H1 (cell line): ENCODE data around the gene SGMS1. TPM values are rescaled to one million over a fixed set of nuclear protein-coding genes. Genes with fewer than 3 reads are reported as not detected.

Source experiments
- CTCF ChIA-PET: fragments of 300-600 bp; sonication (Branson Sonifier 250); formaldehyde crosslinking; loops from one replicate; lab custom pipeline; 2021; ENCODE audit not compliant: partially characterized antibody; lab: Charles Lee
- POLR2A ChIA-PET: fragments of 300-600 bp; sonication (Branson Sonifier 250); formaldehyde crosslinking; loops from one replicate; lab custom pipeline; 2021; ENCODE audit warnings: inconsistent platforms; ENCODE audit not compliant: partially characterized antibody; lab: Charles Lee
- DNase-seq, 2 experiments: peaks; one replicate each; pipeline versions ENCODE4 v3.0.0 to v3.0.0-alpha.2; 2010 to 2022; ENCODE audit warnings: low spot score in 2 of 2, low read depth in 1 of 2, mixed read lengths in 1 of 2
- FAIRE-seq: peaks from 2 replicates; lab custom pipeline; 2011; peaks lifted over from hg19 to GRCh38; lab: Jason Lieb, UNC
- H2AFZ ChIP-seq: 2 replicates; pipeline ENCODE4 v1.8.1; 2012; ENCODE audit warnings: low read length, inconsistent platforms
- H2AK5ac ChIP-seq: 2 replicates; pipeline ENCODE4 v1.6.1; 2013; ENCODE audit warnings: low read depth, low read length
- H2BK120ac ChIP-seq: replicated peaks from 2 replicates; pipeline ENCODE3; 2013; ENCODE audit warnings: low read depth, low read length, inconsistent platforms
- H2BK12ac ChIP-seq: 2 replicates; pipeline ENCODE4 v1.6.1; 2013; ENCODE audit warnings: low read depth, low read length
- H2BK15ac ChIP-seq: 2 replicates; pipeline ENCODE4 v1.6.1; 2013; ENCODE audit warnings: low read length
- H2BK20ac ChIP-seq: 2 replicates; pipeline ENCODE4 v1.6.1; 2013; ENCODE audit warnings: low read length
- H2BK5ac ChIP-seq: 2 replicates; pipeline ENCODE4 v1.6.1; 2013; ENCODE audit warnings: low read depth, low read length
- H3K14ac ChIP-seq: 2 replicates; pipeline ENCODE4 v1.6.1; 2013; ENCODE audit warnings: inconsistent platforms; ENCODE audit not compliant: insufficient read length
- H3K18ac ChIP-seq: 2 replicates; pipeline ENCODE4 v1.6.1; 2013; ENCODE audit warnings: low read length; ENCODE audit errors: extremely low read depth
- H3K23ac ChIP-seq: 2 replicates; pipeline ENCODE4 v1.6.1; 2013; ENCODE audit warnings: inconsistent platforms; ENCODE audit not compliant: insufficient read length
- H3K23me2 ChIP-seq: 2 replicates; pipeline ENCODE4 v1.6.1; 2013; ENCODE audit warnings: low read depth, low read length
- H3K27ac ChIP-seq: 2 replicates; pipeline ENCODE4 v1.6.1; 2011; ENCODE audit warnings: low read depth, low read length, inconsistent platforms
- H3K27me3 ChIP-seq, 4 experiments: replicated peaks in 1 of 4; 1 replicate in 1 of 4; 2 replicates in 3 of 4; pipeline versions ENCODE4 v1.6.1 to v1.8.1; 2011 to 2013; ENCODE audit warnings: low read length in 3 of 4, mild to moderate bottlenecking in 3 of 4, inconsistent platforms in 2 of 4, mixed read lengths in 2 of 4, moderate library complexity in 1 of 4; ENCODE audit not compliant: control insufficient read depth in 3 of 4, insufficient read depth in 3 of 4; ENCODE audit errors: extremely low read depth in 1 of 4
- H3K36me3 ChIP-seq, 4 experiments: 2 replicates each; pipeline versions ENCODE4 v1.6.1 to v1.8.1; 2011 to 2013; ENCODE audit warnings: mild to moderate bottlenecking in 4 of 4, low read length in 3 of 4, moderate library complexity in 2 of 4, control low read depth in 1 of 4, inconsistent platforms in 1 of 4; ENCODE audit not compliant: insufficient read depth in 4 of 4, control insufficient read depth in 2 of 4
- H3K4ac ChIP-seq: replicated peaks from 2 replicates; pipeline ENCODE3; 2013; ENCODE audit warnings: low read length, low read depth, mixed read lengths, inconsistent platforms; ENCODE audit not compliant: insufficient read length
- H3K4me1 ChIP-seq, 4 experiments: replicated peaks in 1 of 4; 1 replicate in 1 of 4; 2 replicates in 3 of 4; pipeline versions ENCODE4 v1.6.1 to v1.8.1; 2011 to 2013; ENCODE audit warnings: low read length in 3 of 4, inconsistent platforms in 2 of 4, mixed read lengths in 1 of 4; ENCODE audit not compliant: insufficient read depth in 4 of 4, control insufficient read depth in 3 of 4
- H3K4me2 ChIP-seq, 2 experiments: 2 replicates each; pipeline versions ENCODE4 v1.6.1 to v1.8.1; 2011 to 2013; ENCODE audit warnings: low read depth in 2 of 2, low read length in 2 of 2, control low read depth in 1 of 2, inconsistent platforms in 1 of 2, mild to moderate bottlenecking in 1 of 2; ENCODE audit not compliant: insufficient read depth in 1 of 2
- H3K4me3 ChIP-seq, 4 experiments: fragments of 200-600, 300-600 bp in 1 of 4; sonication (generic), shearing (Covaris generic), sonication (Bioruptor Twin) in 1 of 4; 2 replicates each; pipeline versions ENCODE4 v1.5.1 to v1.8.1; 2011 to 2016; ENCODE audit warnings: low read length in 4 of 4, low read depth in 3 of 4, control low read depth in 2 of 4, inconsistent platforms in 2 of 4, mild to moderate bottlenecking in 2 of 4, mixed read lengths in 1 of 4, moderate library complexity in 1 of 4; ENCODE audit not compliant: insufficient read depth in 2 of 4; ENCODE audit errors: extremely low read depth in 1 of 4
- H3K56ac ChIP-seq: replicated peaks from 2 replicates; pipeline ENCODE3; 2013; ENCODE audit warnings: low read depth, mild to moderate bottlenecking, mixed read lengths, low read length, inconsistent platforms; ENCODE audit not compliant: insufficient read length
- H3K79me1 ChIP-seq: 2 replicates; pipeline ENCODE4 v1.6.1; 2013; ENCODE audit warnings: low read depth, low read length, control low read depth
- H3K79me2 ChIP-seq, 2 experiments: 2 replicates each; pipeline versions ENCODE4 v1.6.1 to v1.8.1; 2012 to 2013; ENCODE audit warnings: low read length in 2 of 2, mild to moderate bottlenecking in 2 of 2, inconsistent platforms in 1 of 2; ENCODE audit not compliant: insufficient read depth in 2 of 2, control insufficient read depth in 1 of 2
- H3K9ac ChIP-seq, 4 experiments: replicated peaks in 1 of 4; 1 replicate in 1 of 4; 2 replicates in 3 of 4; pipeline versions ENCODE4 v1.6.1 to v1.8.1; 2011 to 2013; ENCODE audit warnings: low read depth in 3 of 4, low read length in 3 of 4, control low read depth in 2 of 4, mild to moderate bottlenecking in 2 of 4, moderate library complexity in 2 of 4, inconsistent platforms in 1 of 4; ENCODE audit errors: extremely low read depth in 1 of 4
- H3K9me3 ChIP-seq, 2 experiments: 2 replicates each; pipeline versions ENCODE4 v1.6.1 to v1.8.1; 2012 to 2013; ENCODE audit warnings: mild to moderate bottlenecking in 2 of 2, moderate library complexity in 2 of 2, control low read depth in 1 of 2, inconsistent platforms in 1 of 2, low read depth in 1 of 2, low read length in 1 of 2, mixed read lengths in 1 of 2; ENCODE audit not compliant: insufficient read depth in 2 of 2
- H4K20me1 ChIP-seq, 2 experiments: replicated peaks in 1 of 2; 2 replicates each; pipeline versions ENCODE3 to v1.8.1; 2011 to 2013; ENCODE audit warnings: inconsistent platforms in 2 of 2, low read length in 2 of 2, mild to moderate bottlenecking in 1 of 2; ENCODE audit not compliant: insufficient read depth in 2 of 2, control insufficient read depth in 1 of 2
- H4K5ac ChIP-seq: 2 replicates; pipeline ENCODE4 v1.6.1; 2013; ENCODE audit warnings: low read length, low read depth, mixed read lengths, inconsistent platforms; ENCODE audit not compliant: insufficient read length
- H4K8ac ChIP-seq: 2 replicates; pipeline ENCODE4 v1.8.0; 2013; ENCODE audit warnings: mild to moderate bottlenecking, moderate library complexity, low read length, inconsistent platforms; ENCODE audit not compliant: insufficient read depth; ENCODE audit errors: extremely low read depth
- H4K91ac ChIP-seq: replicated peaks from 2 replicates; pipeline ENCODE3; 2013; ENCODE audit warnings: low read length, mixed read lengths, inconsistent platforms; ENCODE audit not compliant: insufficient read length
- BCL11A ChIP-seq, 2 experiments: IDR thresholded peaks; one replicate each; pipeline ENCODE4 v1.6.1; 2011; ENCODE audit warnings: low read depth in 2 of 2, low read length in 2 of 2, mild to moderate bottlenecking in 2 of 2
- CBX5 ChIP-seq: fragments of 300-800, 300-1000 bp; sonication (generic); IDR thresholded peaks from 2 replicates; pipeline ENCODE4 v1.7.1; 2016; ENCODE audit warnings: antibody characterized with exemption, low read length, low read depth
- CBX8 ChIP-seq: fragments of 300-800, 300-1000 bp; sonication (generic); IDR thresholded peaks from 2 replicates; pipeline ENCODE4 v1.7.1; 2016; ENCODE audit warnings: low read depth, low read length, borderline replicate concordance
- CTBP2 ChIP-seq: IDR thresholded peaks from 2 replicates; pipeline ENCODE4 v1.7.0; 2011; ENCODE audit warnings: borderline replicate concordance, mild to moderate bottlenecking, moderate library complexity, mixed read lengths, low read length; ENCODE audit not compliant: insufficient read depth, insufficient read length
- GABPA ChIP-seq: IDR thresholded peaks from 2 replicates; pipeline ENCODE4 v1.6.1; 2011; ENCODE audit warnings: mild to moderate bottlenecking, low read length, moderate library complexity, borderline replicate concordance; ENCODE audit not compliant: insufficient read depth
- JUN ChIP-seq: IDR thresholded peaks from 2 replicates; pipeline ENCODE4 v1.6.1; 2011; ENCODE audit warnings: low read depth, mild to moderate bottlenecking, improper control_type of control experiment, low read length
- KDM1A ChIP-seq: fragments of 200-600, 300-600 bp; sonication (generic); IDR thresholded peaks from 2 replicates; pipeline ENCODE4 v1.7.1; 2016; ENCODE audit warnings: mild to moderate bottlenecking, low read length, borderline replicate concordance
- POLR2A ChIP-seq, 2 experiments: IDR thresholded peaks; 1 replicate in 1 of 2; 2 replicates in 1 of 2; pipeline ENCODE4 v1.6.1; 2011; ENCODE audit warnings: low read depth in 2 of 2, low read length in 2 of 2, mild to moderate bottlenecking in 2 of 2; ENCODE audit errors: control extremely low read depth in 1 of 2
- SP4 ChIP-seq: IDR thresholded peaks from 2 replicates; pipeline ENCODE4 v1.6.1; 2012; ENCODE audit warnings: low read length, inconsistent platforms
- TAF1 ChIP-seq: IDR thresholded peaks from 2 replicates; pipeline ENCODE4 v1.6.1; 2011; ENCODE audit warnings: mild to moderate bottlenecking, low read depth, low read length
- TEAD4 ChIP-seq: IDR thresholded peaks from 2 replicates; pipeline ENCODE4 v1.6.1; 2012; ENCODE audit warnings: low read depth, low read length, inconsistent platforms, mixed read lengths
- WGBS, 2 experiments: shearing (Covaris generic) in 1 of 2; methylation state at CpG; one replicate each; pipeline versions ENCODE4 v1.1.6 to v1.1.7; 2013 to 2015; ENCODE audit warnings: low lambda C conversion rate in 2 of 2, mixed read lengths in 2 of 2, inconsistent platforms in 1 of 2, low coverage in 1 of 2, missing lambda C conversion rate in 1 of 2; ENCODE audit not compliant: insufficient replicate concordance in 2 of 2, insufficient coverage in 1 of 2, insufficient read length in 1 of 2; ENCODE audit errors: extremely low coverage in 1 of 2, missing lambda C conversion rate in 1 of 2; 5-methylcytosine and 5-hydroxymethylcytosine counted together
- polyA plus RNA-seq, 7 experiments: library from polyadenylated mRNA; depleted of rRNA in 3 of 7; stranded (reverse) in 5 of 7; unstranded in 2 of 7; fragments of >200 nt in 5 of 7; fragments of 200-250 nt in 2 of 7; gene quantifications; 1 replicate in 5 of 7; 2 replicates in 1 of 7; 4 replicates in 1 of 7; pipeline versions ENCODE4 v1.2.1 to v1.2.3, GENCODE V29; 2011 to 2013; ENCODE audit warnings: missing spikeins in 2 of 7, mixed read lengths in 2 of 7
- total RNA-seq: library from RNA; stranded (reverse); fragmentation: NEBNext Ultra II Directional; extraction: Animal tissue kit (Norgen Biotek cat#: 25700); gene quantifications from 2 replicates; pipeline ENCODE4 v1.2.1, GENCODE V29; 2021

Gene SGMS1
- total and polyA plus RNA-seq, 2 of the 8 experiments (the other 6 are each of a cell fraction or from before 2014, with no cell fraction given): 6.0 to 15.6 TPM

DNA sequence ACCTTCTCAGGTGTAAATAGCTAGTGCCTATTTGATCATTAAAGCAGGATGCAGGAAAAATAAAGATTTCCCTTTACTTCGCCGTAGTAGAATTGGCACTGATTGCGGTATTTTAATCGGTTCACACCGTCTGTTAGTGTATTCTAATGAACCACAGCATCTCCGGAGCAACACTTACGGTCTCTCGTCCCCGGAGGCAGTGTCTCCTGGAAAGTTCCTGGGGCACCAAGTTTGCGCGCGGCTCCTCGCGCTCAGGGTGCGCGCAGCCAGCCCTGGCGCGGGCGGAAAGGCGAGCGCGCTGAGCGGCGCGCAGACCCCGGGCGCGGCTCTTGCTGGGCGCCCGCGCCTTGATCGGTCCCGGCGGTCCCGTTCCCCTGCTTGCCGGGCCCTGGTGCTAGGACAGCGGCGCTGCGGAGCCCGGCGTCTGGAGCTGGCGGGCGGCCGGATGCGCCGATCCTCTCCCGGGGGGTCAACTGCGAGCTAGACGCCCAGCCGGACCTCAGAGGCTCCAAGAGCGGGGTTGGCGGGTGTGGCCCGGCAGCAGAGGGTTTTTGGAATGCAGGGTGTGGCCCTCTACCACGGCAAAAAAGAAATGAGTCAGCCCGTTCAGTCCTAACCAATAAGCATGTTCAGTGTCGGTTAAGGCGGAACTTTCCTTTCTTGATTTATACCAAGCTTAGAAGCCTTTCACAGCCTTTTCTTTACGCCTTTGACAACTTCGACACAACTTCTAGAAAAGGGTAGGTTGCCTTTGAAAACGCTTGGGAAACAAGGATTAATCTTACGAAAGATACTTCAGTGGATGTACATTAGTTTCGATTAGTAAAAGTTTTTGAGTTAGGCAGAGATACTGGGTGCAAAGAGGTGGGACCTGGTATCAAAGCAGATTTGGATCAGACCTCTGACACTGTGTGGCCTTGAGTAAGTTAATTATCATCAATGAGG is 205.6 kb downstream of the SGMS1 start:
- Histone ChIP-seq H2BK120ac (no peak overlapping the region), H2BK20ac (no peak overlapping the region), H3K9ac (peak overlapping the region in 2 of 4 experiments; percentile 2 to 28; a peak in 5 of 7 replicates), H3K27ac (no peak overlapping the region), H2BK5ac (no peak overlapping the region), H3K23ac (no peak overlapping the region), H3K9me3 (no peaks in the 10 kb centered on the region), H3K14ac (no peak overlapping the region), H2AK5ac (no peak overlapping the region), H3K79me1 (0 out of 2 replicates have a peak, but pooled peaks cover 1% of the 10 kb centered on the region), H3K36me3 (no peaks in the 10 kb centered on the region), H3K4me2 (peak overlapping the region; percentile 79 to 87), H3K4me3 (peak overlapping the region; percentile 40 to 63 (median 48)), H2AFZ (peak overlapping the region; percentile 3; the same call in 1 of the 2 replicates), H3K27me3 (no peaks in the 10 kb centered on the region), H4K20me1 (peaks cover 0 to 3% of the 10 kb centered on the region in 2 experiments), H3K56ac (no peak overlapping the region), H3K4me1 (peaks cover 0 to 9% (median 5%) of the 10 kb centered on the region in 4 experiments; a peak in 6 of 7 replicates), H3K79me2 (peaks cover 0 to 20% of the 10 kb centered on the region in 2 experiments; a peak in 3 of 4 replicates), H3K18ac (no peak overlapping the region), H4K8ac (peak overlapping the region; percentile 68; the same call in 1 of the 2 replicates), H2BK12ac (no peak overlapping the region), H3K4ac (no peak overlapping the region), H4K5ac (no peak overlapping the region), H4K91ac (no peak overlapping the region), H2BK15ac (no peak overlapping the region), H3K23me2 (no peaks in the 10 kb centered on the region; the same call in 1 of the 2 replicates)
- peak; percentile 29 to 76 for DNase-seq
- CTCF ChIA-PET: interaction anchor here (0.8 to 2.8 kb wide), 3 partner anchors 15 to 50 kb away, joined by 3 to 14 read pairs (median 4); no protein-coding TSS in a partner anchor
- FAIRE-seq: no peak
- POLR2A ChIA-PET: interaction anchor here (1.0 to 2.2 kb wide), 3 partner anchors 9 to 12 kb away, joined by 4 to 6 read pairs (median 6); no protein-coding TSS in a partner anchor
- 8% methylated on average over 58 of the region's 62 CpGs; no CpG with 5 or more reads in 1 of the 2 experiments for WGBS, 2 experiments
- TF ChIP-seq CBX5: no peak
- peak; percentile 38; the same call in 1 of the 2 replicates for TF ChIP-seq TAF1
- TF ChIP-seq CBX8: no peak
- no peak for TF ChIP-seq KDM1A
- peak; percentile 79; the same call in 1 of the 2 replicates for TF ChIP-seq TEAD4
- TF ChIP-seq GABPA: no peak; the same call in 1 of the 2 replicates
- no peak for TF ChIP-seq CTBP2
- no peak for TF ChIP-seq SP4
- no peak for TF ChIP-seq BCL11A (IDR thresholded peaks at IDR 0.05; ENCODE audit: low read depth in 2 of 2, low read length in 2 of 2)
- 0 out of 3 replicates have a peak, but pooled peaks of 1 of the 2 experiments have one; percentile 26 for TF ChIP-seq POLR2A (IDR thresholded peaks at IDR 0.05; ENCODE audit: control extremely low read depth in 1 of 2, low read depth in 2 of 2, low read length in 2 of 2)
- TF ChIP-seq JUN: no peak
